ENCODE measurements around the gene PCBP3.

GRCh38 chr21:45989355-45990048 lies 346.0 kb downstream of the PCBP3 start:
- no peak for TF ChIP-seq CTCF (optimal IDR thresholded peaks at IDR 0.05 in 1 of 3, IDR thresholded peaks at IDR 0.05 in 1 of 3, conservative IDR thresholded peaks at IDR 0.05 in 1 of 3; ENCODE audit: extremely low read depth in 1 of 3, insufficient read depth in 2 of 3, low read length in 3 of 3)
- TF ChIP-seq EZH2 (IDR thresholded peaks at IDR 0.05; ENCODE audit: low read length), result no peak
